Endothelial cell of hepatic sinusoid (primary cell): ENCODE data around the gene PLSCR5.

Experiments used
- in situ Hi-C: cut with HindIII; loops from 2 replicates; pipeline ENCODE4 v1.10.0; 2017; ENCODE audit warnings: low sequenced_read_pairs

PLSCR5 gene

GRCh38 chr3:146546366-146546965 lies 58.7 kb downstream of the PLSCR5 start:
- in situ Hi-C loops = no loop called here

DNA sequence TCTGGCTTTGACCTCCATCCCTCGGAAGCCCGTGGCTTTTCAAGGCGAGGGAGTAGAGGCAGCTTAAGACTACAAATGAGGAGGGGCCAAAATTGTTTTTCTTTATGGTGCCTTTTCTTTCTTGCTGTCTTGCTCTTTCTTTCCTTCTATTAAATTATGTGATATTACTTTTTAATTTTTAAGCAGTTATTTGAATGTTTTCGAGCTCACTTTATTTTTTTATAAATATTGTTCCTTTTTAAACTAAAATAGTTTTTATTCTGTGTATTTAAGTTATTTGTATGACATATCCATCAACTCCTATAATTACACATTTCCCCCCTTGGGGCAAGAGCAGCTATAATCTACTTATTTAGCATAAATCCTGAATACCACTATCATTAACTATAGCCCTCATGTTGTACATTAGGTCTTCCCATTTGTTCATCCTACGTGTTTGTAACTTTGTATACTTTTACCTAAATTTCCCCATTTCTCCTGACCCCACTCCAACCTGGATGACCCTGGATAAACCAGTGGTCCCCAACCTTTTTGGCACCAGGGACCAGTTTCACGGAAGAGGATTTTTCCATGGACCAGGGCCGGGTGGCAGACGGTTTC lies 60.1 kb downstream of the PLSCR5 start:
- in situ Hi-C loops = loop anchor here (5.0 kb wide), 1 partner anchor 43 kb away; no protein-coding TSS in a partner anchor

GRCh38 chr3:146544002-146544928 lies 60.9 kb downstream of the PLSCR5 start, which contains the start of gene PLSCR1:
Gene PLSCR1, minus strand, starts transcription at chr3:146544607. Its CDS starts 8,055 bp downstream, at chr3:146536552.
- in situ Hi-C loops = loop anchor here (5.0 kb wide), 1 partner anchor 42 kb away; no protein-coding TSS in a partner anchor

DNA sequence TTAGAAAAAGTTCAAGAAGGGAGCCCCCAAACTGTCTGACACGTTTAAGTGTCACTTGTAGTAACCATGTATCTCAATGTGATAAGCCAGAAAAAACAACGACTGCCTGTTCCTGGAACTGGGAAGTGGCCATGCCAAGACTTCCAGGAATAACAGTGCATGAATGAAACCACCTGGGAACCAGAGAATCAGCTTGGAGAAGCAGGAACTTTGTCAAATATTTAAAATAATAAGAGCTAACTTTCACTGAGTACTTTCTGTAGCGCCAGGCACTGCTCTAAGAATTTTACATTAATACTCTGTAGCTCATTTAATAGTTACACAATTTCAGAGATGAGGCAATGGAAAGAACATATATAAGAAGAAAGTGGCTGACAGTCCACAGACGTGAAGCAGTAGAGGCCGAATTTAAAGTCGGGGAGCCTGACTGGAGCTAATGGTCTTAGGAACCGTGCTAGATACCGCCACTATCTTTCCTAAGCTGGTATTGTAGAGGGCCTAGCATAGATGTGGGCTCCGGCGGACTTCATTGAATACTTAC lies 61.6 kb downstream of the PLSCR5 start:
- in situ Hi-C loops = loop anchor here (5.0 kb wide), 1 partner anchor 41 kb away; no protein-coding TSS in a partner anchor

GRCh38 chr3:146542978-146543377 lies 62.2 kb downstream of the PLSCR5 start:
- in situ Hi-C loops = loop anchor here (5.0 kb wide), 1 partner anchor 41 kb away; no protein-coding TSS in a partner anchor

- in situ Hi-C loops = loop anchor here (5.0 kb wide), 1 partner anchor 40 kb away; no protein-coding TSS in a partner anchor
These were observed 63.0 kb downstream of the PLSCR5 start for GRCh38 chr3:146542179-146542578.

DNA sequence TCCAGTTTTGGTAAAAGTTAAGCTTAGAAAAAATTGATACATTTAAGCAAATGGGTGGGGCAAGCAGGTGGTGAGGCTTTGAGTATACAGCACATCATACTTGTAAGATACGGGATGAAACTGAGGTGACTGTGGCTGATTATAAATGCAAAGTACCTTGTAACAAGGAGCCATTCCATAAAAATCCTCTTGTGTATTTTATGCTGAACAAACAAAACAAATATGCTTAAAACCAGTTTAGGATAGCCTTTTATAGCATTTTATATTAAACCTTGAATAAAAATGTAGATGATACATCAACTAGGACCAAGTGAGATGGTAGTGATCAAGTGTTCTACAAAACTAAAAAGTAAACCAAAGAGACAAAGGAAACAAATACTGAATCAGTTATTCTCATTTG lies 64.2 kb downstream of the PLSCR5 start:
- in situ Hi-C loops = loop anchor here (5.0 kb wide), 1 partner anchor 39 kb away; no protein-coding TSS in a partner anchor

DNA sequence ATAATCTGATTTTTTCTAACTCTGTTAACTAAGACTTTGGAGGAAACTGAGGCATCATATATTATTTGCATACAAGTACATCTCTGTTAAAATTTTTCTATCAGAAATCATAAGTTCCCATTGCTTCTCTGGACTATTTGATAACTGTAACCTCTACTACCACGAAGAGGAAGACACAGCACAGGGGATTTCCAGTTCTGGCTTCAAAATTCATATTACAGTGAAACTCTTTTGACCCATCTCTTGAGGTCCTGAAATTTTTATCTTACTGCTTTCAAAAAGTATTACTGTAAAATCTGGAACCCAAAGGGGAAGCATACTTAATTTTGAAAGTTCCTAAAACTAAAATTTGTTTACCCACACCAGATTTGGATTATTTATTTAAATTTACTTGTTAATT lies 64.9 kb downstream of the PLSCR5 start:
- in situ Hi-C loops = loop anchor here (5.0 kb wide), 1 partner anchor 38 kb away; no protein-coding TSS in a partner anchor

DNA sequence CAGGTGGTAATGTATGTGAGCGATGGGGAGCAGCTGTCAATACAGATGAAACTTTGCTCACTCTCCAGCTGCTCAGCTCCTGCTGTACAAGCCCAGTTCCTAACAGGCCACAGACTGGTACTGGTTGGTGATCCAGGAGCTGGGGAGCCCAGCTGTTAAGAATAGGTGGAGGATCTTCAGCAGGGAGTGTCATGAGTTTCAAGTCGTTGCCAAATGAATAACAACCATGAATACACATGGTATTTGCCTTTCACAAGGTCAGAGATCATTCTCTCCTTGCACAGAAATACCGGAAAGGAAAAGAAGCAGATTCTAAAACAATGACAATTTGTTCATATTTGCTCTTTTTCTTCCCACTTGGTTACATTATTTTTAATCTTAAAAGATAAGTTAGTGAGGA lies 65.8 kb downstream of the PLSCR5 start:
- in situ Hi-C loops = no loop called here

- in situ Hi-C loops = no loop called here
These were observed 67.5 kb downstream of the PLSCR5 start for GRCh38 chr3:146537603-146538002.

DNA sequence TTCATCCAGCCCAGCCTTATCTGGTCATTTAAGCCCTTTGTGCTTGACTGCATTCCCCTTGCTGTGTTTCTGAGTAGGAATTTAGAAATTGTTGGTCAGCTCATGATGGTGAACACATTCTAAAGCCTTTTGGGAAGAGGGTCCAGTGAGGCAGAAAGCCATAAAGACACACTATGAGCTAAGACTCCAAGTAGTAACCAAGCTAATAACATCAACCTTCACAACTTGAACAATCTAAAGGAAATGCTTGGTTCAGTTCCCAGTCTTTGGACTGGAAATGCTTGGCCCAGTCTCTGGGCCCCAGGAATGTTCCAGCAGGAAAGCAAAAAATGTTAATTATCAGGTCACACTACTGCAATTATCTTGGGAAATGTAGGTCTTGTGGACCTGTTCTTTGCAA lies 68.5 kb downstream of the PLSCR5 start:
- in situ Hi-C loops = no loop called here
